ENCODE results near the gene C12orf56. TPM values are rescaled to one million over a fixed set of nuclear protein-coding genes. Genes with fewer than 3 reads are reported as not detected.

C12orf56 gene
- total and polyA plus RNA-seq, 4 donors: 0.08 to 0.47 (median 0.24) TPM; not detected in 1

GRCh38 chr12:64404470-64405256 lies 14.1 kb upstream of the C12orf56 start:
- Histone ChIP-seq H3K9me3 (ENCODE audit: control insufficient read depth in 4 of 4, low read length in 3 of 4) (no peaks in the 10 kb centered on the region), H3K4me3 (ENCODE audit: low read depth in 1 of 3, low read length in 3 of 3) (peak overlapping the region; percentile 68 to 95 (median 86)), H3K27ac (ENCODE audit: low read depth in 1 of 2, low read length in 2 of 2) (peak overlapping the region; percentile 97 to 100), H3K36me3 (ENCODE audit: control insufficient read depth in 4 of 4, insufficient read depth in 3 of 4, low read depth in 1 of 4, low read length in 3 of 4) (peaks cover 0 to 2% (median 0%) of the 10 kb centered on the region in 4 donors), H3K9ac (ENCODE audit: low read depth in 1 of 2, low read length in 2 of 2) (peak overlapping the region; percentile 61 to 79), H3K4me1 (ENCODE audit: control insufficient read depth in 4 of 4, insufficient read depth in 4 of 4, low read length in 3 of 4) (peaks cover 4 to 17% (median 10%) of the 10 kb centered on the region in 4 donors), H3K27me3 (ENCODE audit: control insufficient read depth in 4 of 4, insufficient read depth in 4 of 4, low read length in 3 of 4) (no peaks in the 10 kb centered on the region)
- peak; percentile 68 for DNase-seq (ENCODE audit: low spot score)
- WGBS: under 1% methylated on average over 78 of the region's 78 CpGs
- peak; percentile 56 for TF ChIP-seq MAX (IDR thresholded peaks at IDR 0.05)
- peak; percentile 36 for TF ChIP-seq ATF3 (IDR thresholded peaks at IDR 0.05)
- no peak for TF ChIP-seq SP1 (IDR thresholded peaks at IDR 0.05)

GRCh38 chr12:64403707-64404469 lies 13.3 kb upstream of the C12orf56 start, which contains the start of gene XPOT:
Gene XPOT, plus strand, starts transcription at chr12:64404392. Its CDS starts 5,644 bp downstream, at chr12:64410036.
- Histone ChIP-seq H3K36me3 (ENCODE audit: control insufficient read depth in 4 of 4, insufficient read depth in 3 of 4, low read depth in 1 of 4, low read length in 3 of 4) (no peaks in the 10 kb centered on the region), H3K9me3 (ENCODE audit: control insufficient read depth in 4 of 4, low read length in 3 of 4) (no peaks in the 10 kb centered on the region), H3K27me3 (ENCODE audit: control insufficient read depth in 4 of 4, insufficient read depth in 4 of 4, low read length in 3 of 4) (no peaks in the 10 kb centered on the region), H3K4me1 (ENCODE audit: control insufficient read depth in 4 of 4, insufficient read depth in 4 of 4, low read length in 3 of 4) (peaks cover 2 to 17% (median 10%) of the 10 kb centered on the region in 4 donors), H3K27ac (ENCODE audit: low read depth in 1 of 2, low read length in 2 of 2) (peak within 1 kb of the TSS; percentile 97 to 100), H3K4me3 (ENCODE audit: low read depth in 1 of 3, low read length in 3 of 3) (peak within 1 kb of the TSS; percentile 68 to 95 (median 86)), H3K9ac (ENCODE audit: low read depth in 1 of 2, low read length in 2 of 2) (peak within 1 kb of the TSS; percentile 79 to 92)
- DNase-seq (ENCODE audit: low spot score): peak; percentile 91
- WGBS: 11% methylated on average over 60 of the region's 60 CpGs
- peak; percentile 47 for TF ChIP-seq SP1 (IDR thresholded peaks at IDR 0.05)
- TF ChIP-seq, protein P1, sequence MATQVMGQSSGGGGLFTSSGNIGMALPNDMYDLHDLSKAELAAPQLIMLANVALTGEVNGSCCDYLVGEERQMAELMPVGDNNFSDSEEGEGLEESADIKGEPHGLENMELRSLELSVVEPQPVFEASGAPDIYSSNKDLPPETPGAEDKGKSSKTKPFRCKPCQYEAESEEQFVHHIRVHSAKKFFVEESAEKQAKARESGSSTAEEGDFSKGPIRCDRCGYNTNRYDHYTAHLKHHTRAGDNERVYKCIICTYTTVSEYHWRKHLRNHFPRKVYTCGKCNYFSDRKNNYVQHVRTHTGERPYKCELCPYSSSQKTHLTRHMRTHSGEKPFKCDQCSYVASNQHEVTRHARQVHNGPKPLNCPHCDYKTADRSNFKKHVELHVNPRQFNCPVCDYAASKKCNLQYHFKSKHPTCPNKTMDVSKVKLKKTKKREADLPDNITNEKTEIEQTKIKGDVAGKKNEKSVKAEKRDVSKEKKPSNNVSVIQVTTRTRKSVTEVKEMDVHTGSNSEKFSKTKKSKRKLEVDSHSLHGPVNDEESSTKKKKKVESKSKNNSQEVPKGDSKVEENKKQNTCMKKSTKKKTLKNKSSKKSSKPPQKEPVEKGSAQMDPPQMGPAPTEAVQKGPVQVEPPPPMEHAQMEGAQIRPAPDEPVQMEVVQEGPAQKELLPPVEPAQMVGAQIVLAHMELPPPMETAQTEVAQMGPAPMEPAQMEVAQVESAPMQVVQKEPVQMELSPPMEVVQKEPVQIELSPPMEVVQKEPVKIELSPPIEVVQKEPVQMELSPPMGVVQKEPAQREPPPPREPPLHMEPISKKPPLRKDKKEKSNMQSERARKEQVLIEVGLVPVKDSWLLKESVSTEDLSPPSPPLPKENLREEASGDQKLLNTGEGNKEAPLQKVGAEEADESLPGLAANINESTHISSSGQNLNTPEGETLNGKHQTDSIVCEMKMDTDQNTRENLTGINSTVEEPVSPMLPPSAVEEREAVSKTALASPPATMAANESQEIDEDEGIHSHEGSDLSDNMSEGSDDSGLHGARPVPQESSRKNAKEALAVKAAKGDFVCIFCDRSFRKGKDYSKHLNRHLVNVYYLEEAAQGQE (IDR thresholded peaks at IDR 0.05): peak; percentile 51
- peak; percentile 79 for TF ChIP-seq TAF1 (conservative IDR thresholded peaks at IDR 0.05)
- TF ChIP-seq MAX (IDR thresholded peaks at IDR 0.05): peak; percentile 52
- peak in 1 of 2 donors; percentile 16 for TF ChIP-seq JUND (IDR thresholded peaks at IDR 0.05)
- peak; percentile 59 to 90 for TF ChIP-seq GABPA (IDR thresholded peaks at IDR 0.05 in 1 of 2, conservative IDR thresholded peaks at IDR 0.05 in 1 of 2)
- no peak for TF ChIP-seq EGR1 (IDR thresholded peaks at IDR 0.05; ENCODE audit: low read depth in 2 of 2)
- no peak for TF ChIP-seq FOXA2 (IDR thresholded peaks at IDR 0.05)

DNA sequence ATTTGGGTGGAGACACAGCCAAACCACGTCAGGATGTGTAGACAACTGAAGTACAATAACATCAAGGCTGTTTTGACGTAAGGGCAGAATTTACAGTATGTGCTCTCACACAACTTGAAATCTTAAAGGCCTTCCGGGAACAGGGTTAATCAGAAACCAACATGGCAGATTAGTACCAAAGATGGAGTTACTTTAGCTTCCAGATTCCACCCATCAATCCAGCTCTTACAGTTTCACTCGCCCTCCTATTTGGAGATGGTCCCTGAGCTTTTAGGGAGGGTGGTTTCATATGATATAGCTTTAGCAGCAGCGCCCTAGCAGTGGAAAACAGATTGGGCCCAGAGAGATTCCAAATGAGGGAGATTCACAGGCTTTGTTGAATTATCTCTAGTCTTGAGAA lies 11.6 kb upstream of the C12orf56 start:
- no peaks in the 10 kb centered on the region for H3K36me3 ChIP-seq (ENCODE audit: control insufficient read depth in 4 of 4, insufficient read depth in 3 of 4, low read depth in 1 of 4, low read length in 3 of 4)
- no peaks in the 10 kb centered on the region for H3K27me3 ChIP-seq (ENCODE audit: control insufficient read depth in 4 of 4, insufficient read depth in 4 of 4, low read length in 3 of 4)
- WGBS: 93% methylated on average over 5 of the region's 5 CpGs
- no peak for DNase-seq (ENCODE audit: low spot score)
- no peak overlapping the region for H3K27ac ChIP-seq (ENCODE audit: low read depth in 1 of 2, low read length in 2 of 2)
- H3K9me3 ChIP-seq (ENCODE audit: control insufficient read depth in 4 of 4, low read length in 3 of 4): no peaks in the 10 kb centered on the region
- H3K9ac ChIP-seq (ENCODE audit: low read depth in 1 of 2, low read length in 2 of 2): no peak overlapping the region
- H3K4me3 ChIP-seq (ENCODE audit: low read depth in 1 of 3, low read length in 3 of 3): no peak overlapping the region
- H3K4me1 ChIP-seq (ENCODE audit: control insufficient read depth in 4 of 4, insufficient read depth in 4 of 4, low read length in 3 of 4): peaks cover 0 to 8% (median 5%) of the 10 kb centered on the region in 4 donors
- TF ChIP-seq, protein P1 (IDR thresholded peaks at IDR 0.05): no peak
- TF ChIP-seq FOXA1 (IDR thresholded peaks at IDR 0.05) (no peak), RAD21 (IDR thresholded peaks at IDR 0.05) (no peak), YY1 (IDR thresholded peaks at IDR 0.05) (no peak), MAX (IDR thresholded peaks at IDR 0.05) (no peak), NR2F2 (IDR thresholded peaks at IDR 0.05) (no peak), FOXA2 (IDR thresholded peaks at IDR 0.05) (no peak), RXRA (IDR thresholded peaks at IDR 0.05) (no peak)
